ENCODE results near the gene LRGUK.

The LRGUK gene

GRCh38 chr7:134134004-134134403, 6.9 kb downstream of the LRGUK start:
- Histone ChIP-seq H3K4me2 (ENCODE audit: low read length) (no peak overlapping the region), H3K9me2 (ENCODE audit: low read depth, low read length) (no peaks in the 10 kb centered on the region), H3K27me3 (ENCODE audit: insufficient read depth, low read length) (no peaks in the 10 kb centered on the region), H3K4me1 (ENCODE audit: insufficient read depth, low read length, severe bottlenecking) (no peaks in the 10 kb centered on the region), H3K4me3 (ENCODE audit: low read depth, low read length, poor library complexity, severe bottlenecking) (no peak overlapping the region), H2AFZ (ENCODE audit: low read length) (no peak overlapping the region), H3F3A (ENCODE audit: insufficient read depth, low read length) (no peaks in the 10 kb centered on the region), H4K20me1 (ENCODE audit: insufficient read depth, low read length) (no peaks in the 10 kb centered on the region), H3K9ac (ENCODE audit: low read length) (no peak overlapping the region), H3K79me2 (ENCODE audit: insufficient read depth, low read length) (no peaks in the 10 kb centered on the region), H3K27ac (ENCODE audit: low read depth, low read length, poor library complexity, severe bottlenecking) (no peak overlapping the region), H3K9me3 (ENCODE audit: low read length) (no peaks in the 10 kb centered on the region), H3K36me3 (ENCODE audit: insufficient read depth, low read length) (no peaks in the 10 kb centered on the region)
- TF ChIP-seq CTCF (IDR thresholded peaks at IDR 0.05; ENCODE audit: low read length) (no peak), EZH2 (IDR thresholded peaks at IDR 0.05; ENCODE audit: borderline replicate concordance, low read length) (no peak)

GRCh38 chr7:134140889-134141867, 14.0 kb downstream of the LRGUK start:
- Histone ChIP-seq H3K27me3 (ENCODE audit: insufficient read depth, low read length) (no peaks in the 10 kb centered on the region), H3K4me2 (ENCODE audit: low read length) (peak overlapping the region; percentile 54), H3K9me2 (ENCODE audit: low read depth, low read length) (no peaks in the 10 kb centered on the region), H3K36me3 (ENCODE audit: insufficient read depth, low read length) (no peaks in the 10 kb centered on the region), H3K4me1 (ENCODE audit: insufficient read depth, low read length, severe bottlenecking) (peaks cover 14% of the 10 kb centered on the region), H2AFZ (ENCODE audit: low read length) (peak overlapping the region; percentile 73), H3K9ac (ENCODE audit: low read length) (no peak overlapping the region), H3F3A (ENCODE audit: insufficient read depth, low read length) (no peaks in the 10 kb centered on the region), H4K20me1 (ENCODE audit: insufficient read depth, low read length) (no peaks in the 10 kb centered on the region), H3K4me3 (ENCODE audit: low read depth, low read length, poor library complexity, severe bottlenecking) (peak overlapping the region; percentile 33), H3K79me2 (ENCODE audit: insufficient read depth, low read length) (no peaks in the 10 kb centered on the region), H3K9me3 (ENCODE audit: low read length) (no peaks in the 10 kb centered on the region), H3K27ac (ENCODE audit: low read depth, low read length, poor library complexity, severe bottlenecking) (peak overlapping the region; percentile 9)
- TF ChIP-seq CTCF (IDR thresholded peaks at IDR 0.05; ENCODE audit: low read length): peak; percentile 99
- no peak for TF ChIP-seq EZH2 (IDR thresholded peaks at IDR 0.05; ENCODE audit: borderline replicate concordance, low read length)

GRCh38 chr7:134141868-134142264, 14.7 kb downstream of the LRGUK start:
- H3K9me3 ChIP-seq (ENCODE audit: low read length): no peaks in the 10 kb centered on the region
- H3F3A ChIP-seq (ENCODE audit: insufficient read depth, low read length): no peaks in the 10 kb centered on the region
- peak overlapping the region; percentile 9 for H3K27ac ChIP-seq (ENCODE audit: low read depth, low read length, poor library complexity, severe bottlenecking)
- TF ChIP-seq EZH2 (IDR thresholded peaks at IDR 0.05; ENCODE audit: borderline replicate concordance, low read length) (no peak), CTCF (IDR thresholded peaks at IDR 0.05; ENCODE audit: low read length) (no peak)
- H2AFZ ChIP-seq (ENCODE audit: low read length): peak overlapping the region; percentile 67; the same call in 1 of the 2 replicates
- H3K4me2 ChIP-seq (ENCODE audit: low read length): no peak overlapping the region
- no peaks in the 10 kb centered on the region for H3K27me3 ChIP-seq (ENCODE audit: insufficient read depth, low read length)
- no peak overlapping the region for H3K4me3 ChIP-seq (ENCODE audit: low read depth, low read length, poor library complexity, severe bottlenecking)
- H3K36me3 ChIP-seq (ENCODE audit: insufficient read depth, low read length): no peaks in the 10 kb centered on the region
- H3K79me2 ChIP-seq (ENCODE audit: insufficient read depth, low read length): no peaks in the 10 kb centered on the region
- no peak overlapping the region for H3K9ac ChIP-seq (ENCODE audit: low read length)
- no peaks in the 10 kb centered on the region for H4K20me1 ChIP-seq (ENCODE audit: insufficient read depth, low read length)
- no peaks in the 10 kb centered on the region for H3K9me2 ChIP-seq (ENCODE audit: low read depth, low read length)
- peaks cover 14% of the 10 kb centered on the region for H3K4me1 ChIP-seq (ENCODE audit: insufficient read depth, low read length, severe bottlenecking)

Data from OCI-LY1 (cell line).